CD4-positive, alpha-beta T cell treated with Interleukin-10 for 1 hour (primary cell): Measurements from ENCODE around the gene ITGB1BP1.
A peak's percentile ranks its signal among the peaks of the same experiment; 100 is the strongest.

Experiments
- DNase-seq: peaks from one replicate; pipeline ENCODE4 v3.0.0-alpha.2; 2020

Gene ITGB1BP1

DNA sequence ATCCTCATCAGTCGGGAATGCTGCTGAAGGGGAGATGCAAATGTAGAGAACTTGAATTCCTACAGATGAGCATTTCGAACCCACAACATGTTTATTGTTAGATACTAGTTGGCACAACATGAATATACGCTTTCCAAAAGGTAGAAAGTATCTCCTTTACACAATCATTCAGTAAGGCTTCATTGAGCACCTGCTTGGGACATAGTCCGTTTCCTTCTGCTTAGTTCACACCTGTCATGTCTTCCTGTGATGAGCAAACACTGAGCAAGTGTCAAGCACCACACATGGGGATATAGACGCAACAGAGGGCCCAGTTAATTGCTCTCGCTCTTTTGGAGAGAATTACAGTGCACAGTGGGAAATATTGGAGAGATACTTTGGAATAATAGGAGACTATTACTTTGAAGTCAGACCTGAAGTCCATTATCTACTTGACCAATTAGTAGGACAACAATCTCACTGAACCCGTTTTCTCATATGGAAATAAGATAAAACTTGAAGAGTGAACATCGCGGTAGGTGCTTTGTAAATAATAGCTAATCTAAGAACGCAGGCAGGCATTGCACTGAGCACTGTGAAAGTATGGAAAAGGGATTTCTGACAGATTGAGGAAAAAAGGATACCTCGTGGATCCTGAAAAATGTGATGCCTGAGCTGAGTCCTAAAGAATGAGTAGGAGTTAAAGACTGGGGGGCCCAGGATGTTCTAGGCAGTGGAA is 1.3 kb upstream of the ITGB1BP1 start:
- DNase-seq: no peak

DNA sequence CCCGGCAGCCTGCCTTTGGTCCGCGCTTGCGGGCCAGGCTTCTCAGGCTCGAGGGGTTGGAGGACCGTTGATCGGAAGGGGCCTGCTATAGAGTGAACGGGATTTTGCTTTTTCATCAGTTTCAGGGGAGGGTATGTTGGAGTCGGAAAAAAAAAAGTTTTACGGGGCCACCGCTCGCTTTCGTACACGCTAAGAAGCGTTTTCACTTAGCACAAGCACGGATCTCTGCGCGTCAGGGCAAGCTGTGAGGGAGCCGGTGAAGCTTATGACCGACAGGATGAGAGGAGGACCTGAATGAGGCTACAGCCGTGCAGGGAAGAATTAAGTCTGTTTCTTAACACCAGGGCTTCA is 569 bp upstream of the ITGB1BP1 start:
- peak; percentile 36 for DNase-seq

DNA sequence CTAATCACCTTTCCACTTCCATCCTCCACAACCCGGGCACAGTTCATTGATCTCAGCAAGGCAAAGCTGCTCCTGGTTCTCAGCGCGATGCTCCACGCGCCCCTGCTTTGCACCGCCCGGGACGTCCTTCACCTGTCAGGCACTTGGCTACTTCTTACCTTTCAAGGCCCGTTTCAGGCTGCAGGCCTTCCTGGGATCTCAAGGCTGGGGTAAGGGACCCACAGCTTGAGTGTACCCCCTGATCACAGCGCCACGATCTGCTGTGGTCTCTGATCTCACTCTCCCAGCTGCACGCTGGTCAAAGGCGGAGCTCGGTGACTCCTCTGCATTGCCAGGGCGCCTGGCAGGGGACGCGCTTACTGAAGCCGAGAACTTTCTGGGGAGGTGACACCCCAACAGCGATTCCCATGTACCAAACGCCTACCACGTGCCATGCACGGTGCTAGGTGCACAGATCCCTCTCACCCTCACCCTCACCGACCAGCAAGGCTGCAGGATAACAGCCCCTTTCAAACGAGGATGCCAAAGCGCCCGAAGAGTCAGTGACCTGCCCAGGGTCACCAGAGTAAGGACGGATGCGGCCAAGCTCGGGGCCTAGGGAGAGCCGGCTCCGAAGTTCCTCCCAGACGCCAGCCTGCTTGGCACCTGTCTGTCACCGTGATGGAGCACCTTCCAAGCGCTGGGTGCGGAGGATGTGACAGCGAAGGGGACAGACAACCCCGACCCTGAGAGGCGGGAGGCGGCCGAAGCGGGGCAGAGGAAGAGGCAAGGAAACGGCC is 818 bp downstream of the ITGB1BP1 start:
- DNase-seq: peak; percentile 43

- no peak for DNase-seq
Measured at GRCh38 chr2:9420495-9420894, 2.8 kb downstream of the ITGB1BP1 start.

DNA sequence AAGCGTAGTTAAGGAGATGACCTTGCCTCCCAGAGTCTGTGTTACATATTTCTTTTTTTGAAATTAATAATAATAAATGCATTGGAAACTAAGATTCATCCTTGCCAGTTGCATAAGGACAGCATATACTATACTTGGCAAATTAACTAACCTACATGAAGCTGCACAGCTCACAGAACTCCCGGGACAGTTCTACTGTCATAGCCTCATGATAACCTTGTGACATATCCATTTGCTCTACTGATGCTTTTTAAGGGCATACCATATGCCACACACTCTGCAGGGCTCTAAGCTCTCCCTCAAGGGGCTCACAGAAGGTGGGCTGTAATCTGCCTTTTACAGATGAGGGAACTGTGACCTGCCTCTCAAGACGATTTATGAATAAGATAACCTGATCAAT is 3.8 kb downstream of the ITGB1BP1 start:
- DNase-seq: no peak

GRCh38 chr2:9418746-9419145 is 4.6 kb downstream of the ITGB1BP1 start:
- DNase-seq: no peak

DNA sequence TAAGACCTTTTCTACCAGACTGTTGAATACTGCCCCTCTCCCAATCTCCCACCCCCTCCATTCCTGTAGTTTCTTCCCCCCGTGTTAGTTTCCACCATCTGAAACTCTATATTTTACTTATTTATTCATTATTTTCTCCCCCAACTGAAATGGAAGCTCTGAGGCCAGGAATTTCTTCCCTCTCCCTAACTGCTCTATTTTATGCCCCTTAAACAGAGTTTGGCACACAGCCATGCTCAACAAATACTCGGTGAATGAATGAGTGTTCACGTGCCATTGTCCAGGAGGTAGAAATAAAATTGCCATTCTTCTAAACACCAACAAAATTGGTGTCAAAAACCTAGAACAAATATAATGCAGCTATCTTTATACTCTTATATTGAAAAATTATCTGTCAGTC is 5.6 kb downstream of the ITGB1BP1 start:
- no peak for DNase-seq

DNA sequence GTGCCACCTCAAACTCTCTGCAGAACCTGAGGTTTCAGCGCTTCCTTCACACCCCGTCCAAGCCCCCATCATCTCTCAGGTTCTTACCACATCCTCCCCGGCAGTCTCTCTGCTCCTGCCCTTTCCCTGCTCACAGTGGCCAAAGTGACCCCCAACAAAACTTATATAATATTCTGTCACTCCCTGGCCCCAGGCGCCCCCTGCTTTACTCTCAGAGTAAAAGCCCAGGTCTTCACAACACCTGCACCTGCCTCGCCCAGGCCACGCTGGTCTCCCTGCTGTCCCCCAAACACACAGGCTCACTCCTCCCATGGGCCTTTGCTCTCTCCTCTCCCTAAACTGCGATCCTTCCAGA is 6.4 kb downstream of the ITGB1BP1 start:
- DNase-seq: no peak

- DNase-seq: no peak
Measured at GRCh38 chr2:9416267-9416961, 6.9 kb downstream of the ITGB1BP1 start.

DNA sequence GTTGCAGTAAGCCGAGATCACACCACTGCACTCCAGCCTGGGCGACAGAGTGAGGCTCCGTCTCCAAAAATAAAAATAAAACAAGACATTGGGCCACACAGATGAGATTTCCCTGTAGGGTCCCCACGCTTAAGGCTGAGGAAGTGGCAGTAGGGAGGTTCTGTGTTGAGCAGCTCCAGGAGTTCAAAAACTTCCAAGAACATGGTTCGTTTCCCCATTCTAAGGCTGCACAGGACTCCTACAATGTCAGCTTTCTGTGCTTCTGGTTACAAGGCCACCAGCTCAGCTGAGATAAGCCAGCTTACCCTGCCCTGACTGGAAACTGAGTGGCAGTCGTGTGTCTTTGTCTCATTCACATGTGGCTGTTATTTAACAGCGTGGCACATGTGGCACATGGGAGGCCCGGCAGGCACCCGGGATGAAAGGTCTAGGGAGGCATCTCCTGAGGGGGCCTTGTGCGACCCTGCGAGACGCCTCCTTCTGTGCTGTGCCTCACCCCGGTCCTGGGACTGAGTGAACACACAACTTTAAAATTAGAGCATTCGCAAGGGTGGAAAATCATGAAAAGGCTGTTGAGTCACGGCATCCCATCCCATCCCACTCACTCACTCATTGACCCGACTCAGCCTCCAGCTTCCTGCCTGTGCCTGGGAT is 7.7 kb downstream of the ITGB1BP1 start:
- no peak for DNase-seq

- DNase-seq: no peak
Measured at GRCh38 chr2:9412781-9413180, 10.5 kb downstream of the ITGB1BP1 start.

DNA sequence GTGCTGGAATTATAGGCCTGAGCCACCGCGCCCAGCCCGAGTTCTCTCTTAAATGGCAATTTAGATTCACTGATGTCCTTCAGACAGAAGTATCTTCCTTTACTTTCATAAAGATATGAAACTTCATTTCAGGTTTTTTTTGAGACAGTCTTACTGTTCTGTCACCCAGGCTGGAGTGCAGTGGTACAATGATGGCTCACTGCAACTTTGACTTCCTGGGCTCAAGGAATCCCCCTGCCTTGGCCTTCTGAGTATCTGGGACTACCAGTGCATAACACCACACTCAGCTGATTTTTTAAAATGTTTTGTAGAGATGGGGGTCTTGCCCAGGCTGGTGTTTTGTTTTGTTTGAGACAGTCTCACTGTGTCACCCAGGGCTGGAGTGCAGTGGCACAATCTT is 13.2 kb downstream of the ITGB1BP1 start:
- DNase-seq: no peak

- DNase-seq: no peak
Measured at GRCh38 chr2:9408641-9409151, 14.6 kb downstream of the ITGB1BP1 start.

DNA sequence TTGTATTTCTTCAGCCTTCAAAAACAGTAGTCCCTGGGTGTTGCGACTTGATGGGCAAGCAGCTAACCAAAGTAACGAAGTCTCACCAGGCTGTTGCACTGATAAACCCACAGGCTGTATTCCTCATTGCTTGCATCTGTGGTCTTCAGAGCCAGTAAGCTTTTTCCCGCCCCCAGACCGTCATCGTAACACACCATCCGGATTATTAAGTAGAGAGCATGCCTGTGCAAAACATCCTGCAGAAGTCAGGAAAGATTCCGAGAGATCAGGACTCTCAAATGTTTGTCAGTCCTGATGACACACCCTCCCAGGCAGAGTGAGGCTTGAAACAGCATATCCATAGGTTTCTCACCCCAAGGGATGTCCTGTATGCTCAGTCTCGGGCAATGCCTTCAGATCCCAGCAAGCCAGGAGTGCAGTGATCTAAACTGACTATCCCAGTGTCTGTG is 15.9 kb downstream of the ITGB1BP1 start:
- DNase-seq: no peak

DNA sequence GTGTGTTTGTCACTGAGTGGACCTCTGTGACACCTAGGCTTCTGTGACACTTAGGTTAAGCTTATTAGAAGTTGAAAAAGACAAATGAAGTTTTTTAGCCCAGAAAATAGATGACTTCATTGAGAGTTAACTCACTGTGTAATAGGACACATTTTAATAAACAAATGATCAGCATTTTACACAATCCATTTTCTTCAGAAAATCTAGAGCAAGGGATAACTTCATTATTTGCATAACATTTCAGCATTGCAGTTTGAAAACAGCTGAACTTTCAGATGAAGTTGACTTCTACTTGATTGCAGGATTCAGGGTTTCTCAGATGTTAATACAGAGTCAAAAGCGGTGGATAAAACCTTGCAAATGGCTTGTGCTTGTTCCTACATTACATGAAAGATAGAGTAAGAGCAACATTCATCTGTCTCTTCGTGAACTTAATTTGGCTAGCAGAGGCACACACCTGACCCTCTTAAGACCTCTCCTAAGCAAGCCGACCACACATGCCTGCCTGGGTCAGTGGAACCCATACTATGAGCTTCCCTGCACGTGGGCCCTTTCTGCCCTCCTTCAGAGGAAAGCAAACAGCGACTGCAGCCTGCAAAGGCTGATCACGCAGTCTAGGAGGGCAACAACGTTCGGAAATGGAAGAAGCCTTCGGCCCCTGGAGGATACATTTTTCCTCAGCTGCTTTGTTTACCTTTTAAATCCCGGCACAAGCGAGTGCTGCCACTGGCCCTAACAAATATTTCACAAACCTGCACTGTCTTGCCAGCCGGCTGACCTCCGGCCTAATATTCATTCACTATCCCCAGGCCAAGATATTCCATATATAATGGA is 16.6 kb downstream of the ITGB1BP1 start:
- DNase-seq: no peak

GRCh38 chr2:9405636-9406035 is 17.7 kb downstream of the ITGB1BP1 start:
- no peak for DNase-seq

DNA sequence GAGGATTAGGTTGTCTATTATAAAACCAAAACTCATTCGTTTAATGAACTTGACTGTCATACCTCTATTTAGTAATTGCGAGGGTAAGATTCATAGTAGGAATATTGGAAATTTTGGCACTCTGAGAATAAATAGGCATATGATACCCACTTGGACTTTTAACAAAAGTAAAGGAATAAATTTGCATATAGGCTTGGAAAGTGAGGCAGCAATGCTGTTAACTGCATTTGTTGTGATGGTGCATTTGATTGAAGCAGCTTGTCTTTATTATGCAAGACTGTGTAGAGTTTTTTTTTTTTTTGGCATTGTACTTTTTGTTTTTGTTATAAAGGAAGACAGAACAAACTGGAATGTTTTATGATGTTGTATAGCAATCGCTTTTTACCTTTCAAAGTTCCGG is 18.9 kb downstream of the ITGB1BP1 start:
- no peak for DNase-seq

- no peak for DNase-seq
Measured at GRCh38 chr2:9403924-9404323, 19.4 kb downstream of the ITGB1BP1 start.

- DNase-seq: no peak
Measured at GRCh38 chr2:9401646-9402371, 21.5 kb downstream of the ITGB1BP1 start.

DNA sequence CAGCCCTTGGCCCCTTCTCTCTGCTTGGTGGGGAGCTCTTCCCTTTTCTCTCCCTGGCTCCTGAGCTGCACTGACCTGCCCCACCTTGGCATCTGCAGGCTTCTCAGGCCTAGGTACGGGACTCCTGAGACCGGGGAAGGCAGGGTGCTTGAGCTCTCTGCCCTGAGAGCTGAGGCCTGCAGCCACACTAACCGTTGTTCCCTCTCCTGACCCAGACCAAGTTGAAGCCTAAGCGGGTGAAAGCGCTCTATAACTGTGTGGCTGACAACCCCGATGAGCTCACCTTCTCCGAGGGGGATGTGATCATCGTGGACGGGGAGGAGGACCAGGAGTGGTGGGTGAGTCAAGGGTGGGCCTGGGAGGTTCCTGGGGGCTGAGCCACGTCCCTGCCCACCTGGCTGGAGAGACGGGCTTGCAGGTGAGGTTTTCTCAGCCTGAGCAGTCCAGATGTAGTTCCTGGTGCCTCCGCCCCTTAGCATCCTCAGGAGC is 22.2 kb downstream of the ITGB1BP1 start:
- DNase-seq: no peak

GRCh38 chr2:9400268-9401058 is 22.9 kb downstream of the ITGB1BP1 start:
- no peak for DNase-seq
